Left colon (tissue), 2 donors: ENCODE measurements around the gene ADGRV1. TPM values are rescaled to one million over a fixed set of nuclear protein-coding genes. Genes with fewer than 3 reads are reported as not detected.

ENCODE experiments used
- ATAC-seq: fragments of 200-7000 bp; cut with Tn5 transposase; one replicate; pipeline ENCODE4 v1.9.1; 2020; ENCODE audit warnings: mild to moderate bottlenecking, moderate library complexity
- DNase-seq, 2 donors: peaks; one replicate each; pipeline ENCODE4 v3.0.0-alpha.2; 2020
- intact Hi-C, 2 donors: fragments of 100-400 bp; cut with DNase I in 1 of 2; cut with micrococcal nuclease in 1 of 2; formaldehyde crosslinking; loops; one replicate each; pipeline versions ENCODE4 v1.11.2 to v1.14.0; 2022; cut with DNase I, micrococcal nuclease
- total RNA-seq, 2 donors: library from RNA; stranded (reverse); fragmentation: NEBNext Ultra II Directional; extraction: Animal tissue kit (Norgen Biotek cat#: 25700); gene quantifications; one replicate each; pipeline ENCODE4 v1.2.1, GENCODE V29; 2021
- donor health status: DM: no; HTN: no; CAD: no.
- donor health status: DM: yes; HTN: yes; CAD: no.

ADGRV1 gene
- total RNA-seq, 2 donors from 2014 or later, result 3.8 to 7.3 TPM

GRCh38 chr5:90876366-90876765 is 317.8 kb downstream of the ADGRV1 start:
- ATAC-seq (peak; percentile 31), DNase-seq (no peak)
- intact Hi-C loops, result no loop called here

GRCh38 chr5:90877049-90877448 is 318.5 kb downstream of the ADGRV1 start:
- ATAC-seq, result no peak
- intact Hi-C loops, result no loop called here
- no peak for DNase-seq

- DNase-seq (no peak), ATAC-seq (peak; percentile 34)
- intact Hi-C loops, result no loop called here
These were observed 319.5 kb downstream of the ADGRV1 start for GRCh38 chr5:90878081-90878480.

- DNase-seq, result no peak
These were observed 320.1 kb downstream of the ADGRV1 start for GRCh38 chr5:90878549-90879196.

GRCh38 chr5:90881626-90882150 is 323.1 kb downstream of the ADGRV1 start:
- DNase-seq (no peak), ATAC-seq (no peak)
- intact Hi-C loops, result no loop called here

More at GRCh38 chr5:90878549-90879196, 320.1 kb downstream of the ADGRV1 start:
- intact Hi-C loops, result no loop called here
- no peak for ATAC-seq

GRCh38 chr5:90882448-90882847 is 323.9 kb downstream of the ADGRV1 start:
- ATAC-seq (no peak), DNase-seq (no peak)
- intact Hi-C loops, result no loop called here

GRCh38 chr5:90885180-90885868 is 326.7 kb downstream of the ADGRV1 start:
- DNase-seq, result no peak
- no peak for ATAC-seq
- intact Hi-C loops, result no loop called here

- intact Hi-C loops, result no loop called here
- ATAC-seq, result no peak
- no peak for DNase-seq
These were observed 327.8 kb downstream of the ADGRV1 start for GRCh38 chr5:90886381-90886780.

- no peak for DNase-seq
- intact Hi-C loops, result no loop called here
- peak; percentile 94 for ATAC-seq
These were observed 330.1 kb downstream of the ADGRV1 start for GRCh38 chr5:90888511-90889324.

GRCh38 chr5:90889325-90889600 is 330.7 kb downstream of the ADGRV1 start:
- ATAC-seq (peak; percentile 51), DNase-seq (no peak)
- intact Hi-C loops, result no loop called here

- intact Hi-C loops, result no loop called here
- DNase-seq (no peak), ATAC-seq (peak; percentile 67)
These were observed 331.6 kb downstream of the ADGRV1 start for GRCh38 chr5:90890180-90890579.

- DNase-seq (no peak), ATAC-seq (no peak)
- intact Hi-C loops, result no loop called here
These were observed 336.3 kb downstream of the ADGRV1 start for GRCh38 chr5:90894866-90895420.

- intact Hi-C loops, result no loop called here
- DNase-seq (no peak), ATAC-seq (no peak)
These were observed 339.0 kb downstream of the ADGRV1 start for GRCh38 chr5:90897618-90898017.

GRCh38 chr5:90898326-90899013 is 339.9 kb downstream of the ADGRV1 start:
- intact Hi-C loops, result no loop called here
- ATAC-seq, result no peak
- DNase-seq, result no peak

GRCh38 chr5:90899014-90899604 is 340.5 kb downstream of the ADGRV1 start:
- DNase-seq, result no peak
- intact Hi-C loops, result no loop called here
- peak; percentile 94 for ATAC-seq

- no peak for DNase-seq
- intact Hi-C loops, result no loop called here
- ATAC-seq, result peak; percentile 46
These were observed 342.7 kb downstream of the ADGRV1 start for GRCh38 chr5:90901261-90901660.

GRCh38 chr5:90902170-90902569 is 343.6 kb downstream of the ADGRV1 start:
- ATAC-seq (no peak), DNase-seq (no peak)
- intact Hi-C loops, result no loop called here

- intact Hi-C loops, result no loop called here
- DNase-seq (no peak), ATAC-seq (no peak)
These were observed 344.2 kb downstream of the ADGRV1 start for GRCh38 chr5:90902651-90903386.
